HepG2 (cell line): ENCODE data around the gene ACSL3. TPM values are rescaled to one million over a fixed set of nuclear protein-coding genes. Genes with fewer than 3 reads are reported as not detected.

Experiments used
- ARID5B ChIP-seq: IDR thresholded peaks from 2 replicates; pipeline ENCODE4 v1.4.0; 2020; ENCODE audit warnings: mild to moderate bottlenecking, missing genetic modification reagents
- ARNT ChIP-seq: fragments of 450-650 bp; IDR thresholded peaks from 2 replicates; pipeline ENCODE4 v1.6.1; 2017
- BHLHE40 ChIP-seq: IDR thresholded peaks from 2 replicates; pipeline ENCODE4 v1.6.1; 2011; ENCODE audit warnings: low read length, improper control_type of control experiment
- ETV5 ChIP-seq: IDR thresholded peaks from 2 replicates; pipeline ENCODE4 v1.6.1; 2018; ENCODE audit warnings: missing biosample characterization, missing genetic modification reagents, inconsistent platforms, borderline replicate concordance
- FOXA3 ChIP-seq: IDR thresholded peaks from 2 replicates; pipeline ENCODE4 v1.6.1; 2016; ENCODE audit warnings: missing genetic modification reagents, missing compliant biosample characterization
- GATAD2A ChIP-seq: IDR thresholded peaks from 2 replicates; pipeline ENCODE4 v1.6.1; 2016
- MAF1 ChIP-seq: sonication (generic); formaldehyde crosslinking; IDR thresholded peaks from 2 replicates; pipeline ENCODE4 v1.5.0; 2020; ENCODE audit warnings: missing genetic modification reagents, borderline replicate concordance
- REPIN1 ChIP-seq: sonication (generic); formaldehyde crosslinking; IDR thresholded peaks from 2 replicates; pipeline ENCODE4 v1.8.0; 2022; ENCODE audit warnings: missing genetic modification reagents, low read depth, mild to moderate bottlenecking, borderline replicate concordance
- RXRB ChIP-seq: IDR thresholded peaks from 2 replicates; pipeline ENCODE4 v1.6.1; 2016; ENCODE audit warnings: borderline replicate concordance, missing genetic modification reagents, missing compliant biosample characterization
- SNAPC2 ChIP-seq: sonication (generic); formaldehyde crosslinking; IDR thresholded peaks from 2 replicates; pipeline ENCODE4 v1.8.1; 2022; ENCODE audit warnings: mild to moderate bottlenecking, missing genetic modification reagents
- SNAPC5 ChIP-seq: sonication (generic); formaldehyde crosslinking; IDR thresholded peaks from 2 replicates; pipeline ENCODE4 v1.8.1; 2023; ENCODE audit warnings: mild to moderate bottlenecking, missing genetic modification reagents, borderline replicate concordance
- SP2 ChIP-seq: sonication (generic); formaldehyde crosslinking; IDR thresholded peaks from 2 replicates; pipeline ENCODE4 v1.5.1; 2020; ENCODE audit warnings: mild to moderate bottlenecking, missing genetic modification reagents
- TFE3 ChIP-seq: IDR thresholded peaks from 2 replicates; pipeline ENCODE4 v1.6.1; 2016
- THAP11 ChIP-seq: IDR thresholded peaks from 2 replicates; pipeline ENCODE4 v1.6.1; 2016; ENCODE audit warnings: missing biosample characterization, missing genetic modification reagents
- ZBTB25 ChIP-seq: IDR thresholded peaks from 2 replicates; pipeline ENCODE4 v1.6.1; 2018; ENCODE audit warnings: missing genetic modification reagents
- ZKSCAN1 ChIP-seq: fragments of 150-350 bp; IDR thresholded peaks from 2 replicates; pipeline ENCODE4 v1.6.1; 2014; ENCODE audit warnings: low read length
- ZNF124 ChIP-seq: sonication (generic); formaldehyde crosslinking; IDR thresholded peaks from 2 replicates; pipeline ENCODE4 v1.4.0; 2020; ENCODE audit warnings: missing genetic modification reagents
- ZNF18 ChIP-seq: sonication (generic); formaldehyde crosslinking; IDR thresholded peaks from 2 replicates; pipeline ENCODE4 v1.8.0; 2022; ENCODE audit warnings: mild to moderate bottlenecking, missing genetic modification reagents; ENCODE audit not compliant: insufficient replicate concordance
- ZNF703 ChIP-seq: sonication (generic); formaldehyde crosslinking; IDR thresholded peaks from 2 replicates; pipeline ENCODE4 v1.5.1; 2020; ENCODE audit warnings: missing genetic modification reagents, mild to moderate bottlenecking, moderate library complexity, borderline replicate concordance
- ZNF878 ChIP-seq: sonication (generic); formaldehyde crosslinking; IDR thresholded peaks from 2 replicates; pipeline ENCODE4 v1.8.1; 2023; ENCODE audit warnings: mild to moderate bottlenecking, missing genetic modification reagents, moderate library complexity
- ZNF883 ChIP-seq: sonication (generic); formaldehyde crosslinking; IDR thresholded peaks from 2 replicates; pipeline ENCODE4 v1.5.1; 2020; ENCODE audit warnings: mild to moderate bottlenecking, missing genetic modification reagents; ENCODE audit errors: not compliant biosample characterization
- polyA plus RNA-seq, 8 experiments: library from polyadenylated mRNA; depleted of rRNA in 3 of 8; stranded (reverse) in 7 of 8; unstranded in 1 of 8; fragments of >200 nt; fragmentation: Illumina TruSeq in 4 of 8; extraction: Trizol in 4 of 8; gene quantifications; 2 replicates each; pipeline versions ENCODE4 v1.2.1 to v1.2.3, GENCODE V29; 2011 to 2016; ENCODE audit warnings: low read depth in 4 of 8, missing spikeins in 1 of 8, mixed read lengths in 1 of 8; ENCODE audit not compliant: insufficient read depth in 1 of 8
- total RNA-seq, 5 experiments: library from RNA; depleted of rRNA; stranded (reverse); fragments of >200 nt; fragmentation: Illumina TruSeq; extraction: Trizol; gene quantifications; 2 replicates each; pipeline ENCODE4 v1.2.3, GENCODE V29; 2016; ENCODE audit warnings: low read depth in 1 of 5

The ACSL3 gene
- total and polyA plus RNA-seq, 2 of the 13 experiments (the other 11 are each of a cell fraction or from before 2014, with no cell fraction given) = 305 to 365 TPM

GRCh38 chr2:222982010-222982908 lies 121.4 kb downstream of the ACSL3 start (continued):
- TF ChIP-seq ZNF883 (no peak), TFE3 (peak; percentile 31; the same call in 1 of the 2 replicates), THAP11 (0 out of 2 replicates have a peak, but pooled peaks have one; percentile 34), SP2 (CRISPR knock-in tag) (no peak), ETV5 (CRISPR knock-in tag) (no peak), ZKSCAN1 (no peak), ZBTB25 (CRISPR knock-in tag) (0 out of 2 replicates have a peak, but pooled peaks have one; percentile 37), ARID5B (peak; percentile 23; the same call in 1 of the 2 replicates), FOXA3 (peak; percentile 44; the same call in 1 of the 2 replicates), GATAD2A (0 out of 2 replicates have a peak, but pooled peaks have one; percentile 31), ZNF703 (CRISPR knock-in tag) (no peak), ZNF878 (CRISPR knock-in tag) (0 out of 2 replicates have a peak, but pooled peaks have one; percentile 29), MAF1 (no peak), ARNT (no peak), ZNF124 (CRISPR knock-in tag) (0 out of 2 replicates have a peak, but pooled peaks have one; percentile 52), REPIN1 (CRISPR knock-in tag) (0 out of 2 replicates have a peak, but pooled peaks have one; percentile 45), SNAPC2 (CRISPR knock-in tag) (no peak), BHLHE40 (0 out of 2 replicates have a peak, but pooled peaks have one; percentile 15), RXRB (CRISPR knock-in tag) (peak; percentile 28; the same call in 1 of the 2 replicates), ZNF18 (CRISPR knock-in tag) (no peak), SNAPC5 (CRISPR knock-in tag) (no peak)
